Jurkat, Clone E6-1 (cell line): ENCODE data around the gene GPR180.

Experiments
- DNase-seq: peaks from one replicate; pipeline ENCODE4 v3.0.0-alpha.2; 2011; ENCODE audit warnings: low read depth, low spot score
- H3K4me3 ChIP-seq: 2 replicates; pipeline ENCODE4 v1.5.1; 2011; ENCODE audit warnings: mild to moderate bottlenecking, low read length, control low read depth, moderate library complexity

Gene GPR180

DNA sequence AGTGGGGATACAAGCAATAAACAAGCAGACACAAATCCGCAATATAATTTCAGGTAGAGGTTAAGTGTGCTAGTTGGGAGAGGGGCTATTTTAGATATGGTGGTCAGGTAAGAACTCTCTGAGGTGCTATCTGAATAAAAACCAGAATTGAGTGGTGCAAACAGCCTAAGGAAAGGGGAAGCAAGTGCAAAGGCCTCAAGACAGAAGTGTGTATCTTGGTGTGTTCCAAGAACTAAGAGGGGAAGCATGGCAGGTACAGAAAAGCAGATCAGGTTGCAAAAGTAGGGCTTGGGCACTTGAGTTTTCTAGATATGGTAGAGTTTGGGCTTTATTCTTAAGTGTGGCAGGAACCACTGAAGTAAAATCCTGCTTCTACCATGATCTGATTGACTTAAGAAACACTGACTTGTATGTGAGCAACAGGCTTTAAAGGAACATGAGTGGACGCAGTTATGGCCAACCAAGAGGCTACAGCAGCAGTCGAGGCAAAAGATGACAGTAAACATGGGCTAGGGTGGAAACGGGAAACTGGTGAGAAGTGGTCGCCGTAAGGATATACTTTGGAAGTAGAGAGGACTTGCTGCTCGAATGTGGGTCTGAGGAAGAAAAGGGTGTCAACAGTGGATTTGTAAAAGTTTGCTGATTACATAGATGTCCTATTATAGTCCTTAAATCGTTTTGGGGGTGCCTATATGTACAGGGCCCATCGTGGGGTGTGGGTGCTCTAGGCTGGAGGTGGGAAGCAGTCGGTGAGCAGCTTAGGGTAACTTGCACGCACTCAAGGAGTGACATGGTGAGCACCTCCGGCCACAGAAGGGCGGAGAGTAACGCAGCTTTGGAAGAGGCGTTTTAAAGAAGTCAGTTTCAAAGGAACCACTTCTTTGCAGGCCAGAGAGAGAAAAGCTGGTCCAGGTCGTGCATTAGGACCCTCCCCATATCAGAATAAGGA lies 6.4 kb upstream of the GPR180 start:
- peak overlapping the region; percentile 99 for H3K4me3 ChIP-seq
- no peak for DNase-seq

- peak within 1 kb of the TSS; percentile 99 for H3K4me3 ChIP-seq
- DNase-seq, result peak; percentile 95
Observed at GRCh38 chr13:94595950-94596574, 5.6 kb upstream of the GPR180 start, which contains the start of gene TGDS. TGDS (minus strand) TSS chr13:94596152; CDS start chr13:94596136, 16 bp downstream.

GRCh38 chr13:94596575-94596971 lies 5.1 kb upstream of the GPR180 start:
- DNase-seq, result no peak
- H3K4me3 ChIP-seq, result peak overlapping the region; percentile 99

GRCh38 chr13:94598281-94598680 lies 3.4 kb upstream of the GPR180 start:
- no peak for DNase-seq
- no peak overlapping the region for H3K4me3 ChIP-seq

- no peak for DNase-seq
Observed at GRCh38 chr13:94599877-94600276, 1.8 kb upstream of the GPR180 start.

GRCh38 chr13:94602467-94602866 lies 810 bp downstream of the GPR180 start:
- H3K4me3 ChIP-seq, result peak overlapping the region; percentile 69
- no peak for DNase-seq

More at GRCh38 chr13:94599877-94600276, 1.8 kb upstream of the GPR180 start:
- no peak overlapping the region for H3K4me3 ChIP-seq

DNA sequence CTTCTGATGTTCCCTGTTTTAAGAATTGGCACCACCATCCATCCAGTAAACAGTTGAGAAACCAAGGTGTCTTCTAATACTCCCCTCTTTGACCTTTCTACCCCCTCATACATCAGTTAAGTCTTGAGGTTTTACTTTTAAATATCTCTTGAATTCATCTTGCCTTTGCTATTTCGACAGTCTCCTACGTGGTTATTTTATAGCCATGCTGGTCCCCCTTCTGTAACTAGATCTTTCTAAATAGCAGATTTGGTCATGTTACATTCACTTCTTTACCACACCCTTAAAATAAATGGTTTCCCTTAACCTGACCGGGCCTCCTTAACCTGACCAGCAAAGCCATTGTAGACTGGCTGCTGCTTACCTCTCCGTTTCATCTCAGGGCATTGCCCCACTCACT lies 5.4 kb downstream of the GPR180 start:
- H3K4me3 ChIP-seq, result no peak overlapping the region
- no peak for DNase-seq

DNA sequence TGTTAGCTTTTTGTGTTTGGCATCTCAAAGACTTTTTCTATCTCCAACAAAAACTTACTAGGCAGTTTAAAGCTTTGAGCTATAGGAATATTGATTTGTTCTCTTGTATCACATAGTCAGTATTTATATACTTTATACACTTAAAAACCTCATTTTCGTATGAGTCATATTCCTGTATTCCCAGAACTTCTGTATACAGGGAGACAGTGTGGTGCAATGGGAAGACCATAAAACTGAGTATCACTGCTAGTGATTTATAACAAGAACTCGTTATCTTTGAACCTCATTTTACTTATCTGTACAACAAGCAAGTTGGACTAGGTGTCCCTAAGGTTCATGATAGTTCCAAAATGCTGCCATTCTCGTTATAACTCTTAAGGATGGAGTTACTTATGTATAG lies 6.3 kb downstream of the GPR180 start:
- H3K4me3 ChIP-seq, result no peak overlapping the region
- no peak for DNase-seq

DNA sequence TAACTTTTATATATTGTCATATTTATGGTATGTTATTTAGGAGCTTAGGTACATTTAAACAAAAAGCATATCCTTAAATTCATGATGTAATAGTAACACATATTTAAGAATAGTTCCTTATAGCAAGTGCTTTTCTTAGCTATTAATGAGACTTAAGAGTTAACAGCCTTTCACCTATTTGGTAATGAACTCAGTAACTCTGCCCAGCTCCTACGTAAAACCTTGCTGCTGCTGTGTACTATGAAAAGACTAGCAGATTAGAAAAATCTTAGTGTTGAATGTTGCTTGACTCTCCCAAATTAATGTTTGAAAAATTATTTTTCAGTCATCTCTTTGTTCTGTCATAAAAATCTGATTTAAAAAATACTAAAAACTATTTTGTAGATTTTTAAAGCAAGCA lies 6.9 kb downstream of the GPR180 start:
- DNase-seq, result no peak
- H3K4me3 ChIP-seq, result no peak overlapping the region

DNA sequence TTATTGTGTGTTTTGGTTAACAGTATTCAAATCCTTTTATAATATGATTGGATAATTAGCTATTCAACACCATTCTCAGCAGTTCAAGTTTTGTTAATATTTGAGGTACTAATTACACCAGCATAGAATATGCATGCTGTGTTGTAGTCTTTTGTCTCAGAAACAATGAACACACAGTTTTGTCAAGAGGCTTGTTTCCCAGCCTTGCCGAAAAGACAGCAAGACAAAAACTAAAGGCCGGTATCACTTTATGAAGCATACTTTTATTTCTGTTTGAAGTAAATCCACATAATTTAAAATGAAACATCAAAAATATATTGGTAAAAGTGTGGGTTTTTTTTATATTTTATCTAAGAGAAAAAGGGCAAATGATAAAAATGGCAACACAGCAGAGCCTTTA lies 7.5 kb downstream of the GPR180 start:
- no peak overlapping the region for H3K4me3 ChIP-seq
- DNase-seq, result no peak

- H3K4me3 ChIP-seq, result no peak overlapping the region
- DNase-seq, result no peak
Observed at GRCh38 chr13:94610475-94610874, 8.8 kb downstream of the GPR180 start.

DNA sequence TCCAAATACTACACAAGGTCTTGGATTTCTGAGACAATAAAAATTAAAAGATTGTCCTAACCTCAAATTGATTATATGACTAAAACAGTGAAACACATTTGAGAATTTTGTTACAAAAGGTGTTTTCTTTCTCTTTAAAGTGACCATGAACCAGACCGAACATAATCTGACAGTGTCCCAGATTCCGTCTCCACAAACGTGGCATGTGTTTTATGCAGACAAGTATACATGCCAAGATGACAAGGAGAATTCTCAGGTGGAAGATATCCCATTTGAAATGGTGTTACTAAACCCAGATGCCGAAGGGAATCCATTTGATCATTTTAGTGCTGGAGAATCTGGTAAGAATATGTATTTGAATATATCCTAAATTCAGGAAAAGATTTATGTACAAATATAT lies 10.4 kb downstream of the GPR180 start:
- DNase-seq, result no peak
- no peak overlapping the region for H3K4me3 ChIP-seq

- no peak for DNase-seq
- no peak overlapping the region for H3K4me3 ChIP-seq
Observed at GRCh38 chr13:94613051-94613450, 11.4 kb downstream of the GPR180 start.

DNA sequence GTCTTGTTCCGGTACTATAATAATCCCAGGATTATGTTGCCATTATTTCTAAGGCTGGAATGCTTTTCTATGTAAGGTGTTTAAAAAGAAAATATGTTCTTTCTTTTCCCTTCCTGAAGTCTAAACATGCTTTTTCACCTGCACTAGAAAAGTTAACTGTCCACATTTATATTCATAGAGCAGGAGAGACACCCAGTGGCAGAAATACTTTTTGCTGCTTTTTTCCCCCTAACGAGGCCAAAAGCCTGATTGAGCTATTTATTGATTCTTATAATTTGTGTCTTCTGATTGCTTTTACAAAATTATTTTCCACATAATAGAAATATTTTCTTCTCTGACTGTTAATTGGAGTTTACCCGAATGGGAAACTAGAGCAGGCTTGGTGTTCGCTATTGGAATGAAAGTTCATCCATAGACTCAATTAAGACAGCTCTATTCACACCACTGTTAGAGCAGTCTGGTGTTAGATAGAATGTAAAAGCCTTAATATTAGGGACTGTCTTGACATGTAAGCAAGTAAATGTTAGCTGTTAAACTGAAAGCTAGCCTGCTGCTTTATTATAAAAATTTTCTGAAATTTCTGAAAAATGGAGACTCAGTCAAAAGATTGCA lies 15.8 kb downstream of the GPR180 start:
- no peak for DNase-seq
- H3K4me3 ChIP-seq, result no peak overlapping the region

DNA sequence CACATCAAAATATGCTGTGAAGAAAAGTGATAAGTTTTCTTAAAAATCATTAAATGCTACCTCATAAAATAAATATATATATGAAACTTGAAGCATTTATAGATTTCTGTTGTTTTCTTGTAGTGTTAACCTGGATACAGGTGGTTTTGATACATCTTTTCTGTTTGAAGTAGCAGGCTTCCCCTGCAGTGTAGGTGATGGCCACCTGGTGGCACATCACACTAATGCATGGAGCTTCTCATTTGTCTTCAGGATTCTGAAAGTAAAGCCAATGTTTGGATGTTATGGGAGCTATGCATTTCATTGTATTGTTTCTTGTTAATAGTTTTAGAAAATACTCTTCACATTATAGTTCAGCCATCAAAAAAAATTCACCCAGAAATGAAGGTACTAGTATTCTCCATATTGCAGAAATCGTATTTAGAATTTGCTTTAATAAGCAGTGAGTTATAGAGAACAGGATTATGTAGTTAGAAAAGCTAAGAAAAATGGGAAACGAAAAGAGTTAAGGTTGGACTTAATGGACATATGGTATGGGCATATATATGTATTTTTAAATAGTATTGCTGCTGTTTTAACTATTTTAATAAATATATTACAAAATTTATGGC lies 18.7 kb downstream of the GPR180 start:
- no peak for DNase-seq
- H3K4me3 ChIP-seq, result no peak overlapping the region

- DNase-seq, result no peak
- no peak overlapping the region for H3K4me3 ChIP-seq
Observed at GRCh38 chr13:94622344-94622743, 20.7 kb downstream of the GPR180 start.

- H3K4me3 ChIP-seq, result no peak overlapping the region
- DNase-seq, result no peak
Observed at GRCh38 chr13:94623316-94623715, 21.7 kb downstream of the GPR180 start.

DNA sequence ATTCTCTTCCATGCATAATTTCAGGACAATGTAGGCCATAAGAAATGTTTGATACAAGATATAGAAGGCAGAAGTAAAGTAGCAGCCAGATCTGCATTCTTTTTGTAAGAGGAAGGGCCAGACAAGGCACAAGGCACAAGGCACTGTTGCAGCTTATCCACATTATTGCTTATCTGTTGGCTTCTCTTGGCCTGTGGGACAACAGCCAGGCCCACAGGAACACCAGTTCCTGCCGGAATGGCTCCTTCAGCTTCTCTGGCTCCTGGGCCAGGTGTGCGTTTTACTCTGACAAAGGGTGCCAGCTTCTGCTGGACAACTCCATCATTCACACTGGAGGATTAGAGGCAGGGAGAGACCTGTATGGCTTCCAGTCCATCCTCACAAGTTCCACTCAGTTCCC lies 29.2 kb downstream of the GPR180 start:
- no peak for DNase-seq
- H3K4me3 ChIP-seq, result no peak overlapping the region

- no peak overlapping the region for H3K4me3 ChIP-seq
- no peak for DNase-seq
Observed at GRCh38 chr13:94632226-94632980, 30.7 kb downstream of the GPR180 start.
